Measurements from ENCODE around the gene LOXHD1.
A peak's percentile ranks its signal among the peaks of the same experiment; 100 is the strongest.

LOXHD1 gene

DNA sequence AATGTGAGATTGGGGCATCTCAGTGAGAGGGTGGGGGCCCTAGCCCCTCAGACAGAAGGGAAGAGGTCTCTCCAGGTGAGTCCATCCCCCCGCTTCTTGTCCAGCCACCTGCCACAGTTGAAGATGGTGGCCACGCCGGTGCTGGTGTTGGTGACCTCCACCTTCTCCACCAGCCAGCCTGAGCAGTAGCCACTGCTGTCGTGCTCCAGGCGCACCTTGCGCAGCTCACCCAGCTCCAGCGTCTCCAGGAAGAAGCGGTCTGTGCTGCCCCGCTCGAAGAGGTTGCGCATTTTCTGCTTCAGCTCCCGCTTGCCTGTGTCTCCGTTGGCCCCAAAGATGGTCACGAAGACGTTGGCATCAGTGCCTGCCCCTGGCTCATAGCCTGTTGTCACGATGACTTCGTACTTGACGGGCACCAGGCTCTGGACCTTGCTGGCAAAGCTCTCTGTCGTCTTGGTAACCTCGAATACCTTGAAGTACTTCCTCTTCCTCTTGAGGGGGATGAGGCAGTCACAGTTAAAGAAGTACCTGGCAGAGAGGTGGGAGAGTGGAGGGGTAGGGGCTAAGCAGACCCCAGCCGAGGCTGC is 179.5 kb downstream of the LOXHD1 start:
- H4K12ac ChIP-seq (ENCODE audit: low read depth, low read length): no peak overlapping the region
- H2AFZ ChIP-seq (ENCODE audit: insufficient read depth, low read length, poor library complexity): no peak overlapping the region
- H2BK120ac ChIP-seq (ENCODE audit: insufficient read depth, low read length, poor library complexity): no peak overlapping the region
- H3K79me1 ChIP-seq (ENCODE audit: low read length): no peaks in the 10 kb centered on the region
- H3K4me1 ChIP-seq (ENCODE audit: control insufficient read depth in 1 of 2, insufficient read depth in 2 of 2, low read length in 2 of 2): no peaks in the 10 kb centered on the region
- no peaks in the 10 kb centered on the region for H3K36me3 ChIP-seq (ENCODE audit: control insufficient read depth in 1 of 2, insufficient read depth in 2 of 2, low read length in 2 of 2)
- no peak overlapping the region for H3K4ac ChIP-seq (ENCODE audit: low read depth, low read length)
- H2BK5ac ChIP-seq (ENCODE audit: low read depth, low read length, poor library complexity): no peak overlapping the region
- no peak overlapping the region for H4K8ac ChIP-seq (ENCODE audit: low read depth, low read length)
- no peak for DNase-seq
- H4K91ac ChIP-seq (ENCODE audit: low read depth, low read length): no peak overlapping the region
- no peak overlapping the region for H3K23ac ChIP-seq (ENCODE audit: low read length)
- H3K4me2 ChIP-seq (ENCODE audit: low read length): no peak overlapping the region
- no peak overlapping the region for H3K4me3 ChIP-seq (ENCODE audit: low read depth, low read length)
- no peak overlapping the region for H3K27ac ChIP-seq (ENCODE audit: low read depth, low read length)
- no peak overlapping the region for H3K9ac ChIP-seq (ENCODE audit: low read length)
- no CpG with 5 or more reads among the region's 21 CpGs for WGBS (ENCODE audit: extremely low coverage, insufficient coverage, insufficient read length)
- H3K14ac ChIP-seq (ENCODE audit: low read length): no peak overlapping the region
- H2BK12ac ChIP-seq (ENCODE audit: low read length): no peak overlapping the region
- H3K9me3 ChIP-seq (ENCODE audit: insufficient read depth, low read depth, low read length): peaks cover 12% of the 10 kb centered on the region
- H2AK5ac ChIP-seq (ENCODE audit: low read length): no peak overlapping the region
- no peaks in the 10 kb centered on the region for H3K27me3 ChIP-seq (ENCODE audit: insufficient read depth, low read length)
- no peak overlapping the region for H3K18ac ChIP-seq (ENCODE audit: low read length)
- H3K79me2 ChIP-seq (ENCODE audit: control insufficient read depth, insufficient read depth, low read length, poor library complexity): no peaks in the 10 kb centered on the region

DNA sequence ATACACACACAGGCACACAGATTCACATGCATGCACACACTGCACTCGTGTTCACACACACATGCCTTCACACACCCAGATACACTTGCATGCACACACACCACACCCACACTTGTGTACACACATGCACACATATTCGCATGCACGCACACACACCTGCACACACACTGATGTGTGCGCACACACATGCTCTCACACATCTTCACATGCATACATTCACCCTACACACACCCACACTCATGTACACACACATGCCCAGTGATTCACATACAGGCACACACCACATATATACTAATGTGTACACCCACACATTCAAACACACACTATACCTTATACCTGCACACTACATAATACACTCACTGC is 181.6 kb downstream of the LOXHD1 start:
- Histone ChIP-seq H2AFZ (ENCODE audit: insufficient read depth, low read length, poor library complexity) (no peak overlapping the region), H3K4me2 (ENCODE audit: low read length) (no peak overlapping the region), H2BK12ac (ENCODE audit: low read length) (no peak overlapping the region), H4K91ac (ENCODE audit: low read depth, low read length) (no peak overlapping the region), H2BK120ac (ENCODE audit: insufficient read depth, low read length, poor library complexity) (no peak overlapping the region), H4K8ac (ENCODE audit: low read depth, low read length) (no peak overlapping the region), H3K27ac (ENCODE audit: low read depth, low read length) (no peak overlapping the region), H3K4ac (ENCODE audit: low read depth, low read length) (no peak overlapping the region), H2BK5ac (ENCODE audit: low read depth, low read length, poor library complexity) (no peak overlapping the region), H3K18ac (ENCODE audit: low read length) (no peak overlapping the region), H3K4me3 (ENCODE audit: low read depth, low read length) (peak overlapping the region; percentile 51), H2AK5ac (ENCODE audit: low read length) (no peak overlapping the region), H4K12ac (ENCODE audit: low read depth, low read length) (no peak overlapping the region), H3K27me3 (ENCODE audit: insufficient read depth, low read length) (no peaks in the 10 kb centered on the region), H3K36me3 (ENCODE audit: control insufficient read depth in 1 of 2, insufficient read depth in 2 of 2, low read length in 2 of 2) (no peaks in the 10 kb centered on the region), H3K9ac (ENCODE audit: low read length) (no peak overlapping the region), H3K4me1 (ENCODE audit: control insufficient read depth in 1 of 2, insufficient read depth in 2 of 2, low read length in 2 of 2) (no peaks in the 10 kb centered on the region), H3K23ac (ENCODE audit: low read length) (peak overlapping the region; percentile 54), H3K14ac (ENCODE audit: low read length) (no peak overlapping the region), H3K79me1 (ENCODE audit: low read length) (no peaks in the 10 kb centered on the region), H3K9me3 (ENCODE audit: insufficient read depth, low read depth, low read length) (peaks cover 11% of the 10 kb centered on the region), H3K79me2 (ENCODE audit: control insufficient read depth, insufficient read depth, low read length, poor library complexity) (no peaks in the 10 kb centered on the region)
- WGBS (ENCODE audit: extremely low coverage, insufficient coverage, insufficient read length): no CpG with 5 or more reads among the region's 4 CpGs
- no peak for DNase-seq

DNA sequence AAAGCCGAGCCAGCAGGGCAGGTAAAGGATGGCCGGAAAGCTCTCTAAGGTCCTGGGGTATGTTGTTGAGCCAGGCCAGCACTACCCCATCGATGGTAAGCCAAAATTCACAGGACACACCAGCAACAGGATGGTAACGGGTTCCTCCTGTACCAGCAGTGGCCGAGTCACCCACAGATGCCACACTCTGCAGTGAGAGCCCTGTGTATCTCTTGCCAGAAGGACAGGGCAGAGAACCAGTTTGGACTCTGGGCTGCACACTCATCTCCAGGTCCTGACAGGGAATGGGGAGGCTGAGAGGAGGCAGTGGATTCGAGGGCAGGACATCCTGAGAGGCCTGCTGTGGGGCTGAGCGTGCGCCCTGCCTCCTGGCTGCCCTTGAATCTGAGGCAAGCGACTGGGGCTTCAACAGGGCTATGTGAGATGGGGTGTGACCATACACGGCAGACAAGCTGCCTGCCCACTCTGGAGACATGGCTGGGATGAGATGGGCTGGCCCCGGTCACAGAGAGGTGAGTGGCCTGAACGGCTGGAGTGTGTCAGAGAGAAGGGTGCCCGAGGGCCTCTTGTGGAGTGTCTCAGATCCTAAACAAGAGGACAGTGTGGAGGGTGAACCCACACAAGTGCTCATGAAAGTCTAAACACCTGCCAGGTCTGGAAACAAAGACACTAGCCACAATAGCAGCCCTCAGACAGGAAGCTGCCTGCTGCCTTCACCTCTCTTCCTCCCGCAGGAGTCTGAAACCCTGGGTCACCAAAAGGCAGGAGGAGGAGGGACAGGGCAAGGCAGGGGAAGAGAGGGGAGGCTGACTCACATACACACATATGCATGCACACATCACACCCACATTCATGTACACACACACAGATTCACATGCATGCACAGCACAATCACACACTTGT is 182.3 kb downstream of the LOXHD1 start:
- no peak overlapping the region for H3K18ac ChIP-seq (ENCODE audit: low read length)
- no CpG with 5 or more reads among the region's 14 CpGs for WGBS (ENCODE audit: extremely low coverage, insufficient coverage, insufficient read length)
- H2AK5ac ChIP-seq (ENCODE audit: low read length): no peak overlapping the region
- H3K9me3 ChIP-seq (ENCODE audit: insufficient read depth, low read depth, low read length): peaks cover 11% of the 10 kb centered on the region
- no peaks in the 10 kb centered on the region for H3K36me3 ChIP-seq (ENCODE audit: control insufficient read depth in 1 of 2, insufficient read depth in 2 of 2, low read length in 2 of 2)
- no peak overlapping the region for H2AFZ ChIP-seq (ENCODE audit: insufficient read depth, low read length, poor library complexity)
- H3K4me2 ChIP-seq (ENCODE audit: low read length): no peak overlapping the region
- H3K27me3 ChIP-seq (ENCODE audit: insufficient read depth, low read length): no peaks in the 10 kb centered on the region
- no peak overlapping the region for H2BK120ac ChIP-seq (ENCODE audit: insufficient read depth, low read length, poor library complexity)
- H3K4me1 ChIP-seq (ENCODE audit: control insufficient read depth in 1 of 2, insufficient read depth in 2 of 2, low read length in 2 of 2): no peaks in the 10 kb centered on the region
- no peak overlapping the region for H3K14ac ChIP-seq (ENCODE audit: low read length)
- H3K27ac ChIP-seq (ENCODE audit: low read depth, low read length): no peak overlapping the region
- no peak overlapping the region for H2BK12ac ChIP-seq (ENCODE audit: low read length)
- DNase-seq: no peak
- H3K9ac ChIP-seq (ENCODE audit: low read length): no peak overlapping the region
- peak overlapping the region; percentile 51 for H3K4me3 ChIP-seq (ENCODE audit: low read depth, low read length)
- H2BK5ac ChIP-seq (ENCODE audit: low read depth, low read length, poor library complexity): no peak overlapping the region
- no peak overlapping the region for H4K12ac ChIP-seq (ENCODE audit: low read depth, low read length)
- no peak overlapping the region for H4K91ac ChIP-seq (ENCODE audit: low read depth, low read length)
- H3K79me2 ChIP-seq (ENCODE audit: control insufficient read depth, insufficient read depth, low read length, poor library complexity): no peaks in the 10 kb centered on the region
- H4K8ac ChIP-seq (ENCODE audit: low read depth, low read length): no peak overlapping the region
- no peak overlapping the region for H3K4ac ChIP-seq (ENCODE audit: low read depth, low read length)
- peak overlapping the region; percentile 62 for H3K23ac ChIP-seq (ENCODE audit: low read length)
- H3K79me1 ChIP-seq (ENCODE audit: low read length): no peaks in the 10 kb centered on the region

DNA sequence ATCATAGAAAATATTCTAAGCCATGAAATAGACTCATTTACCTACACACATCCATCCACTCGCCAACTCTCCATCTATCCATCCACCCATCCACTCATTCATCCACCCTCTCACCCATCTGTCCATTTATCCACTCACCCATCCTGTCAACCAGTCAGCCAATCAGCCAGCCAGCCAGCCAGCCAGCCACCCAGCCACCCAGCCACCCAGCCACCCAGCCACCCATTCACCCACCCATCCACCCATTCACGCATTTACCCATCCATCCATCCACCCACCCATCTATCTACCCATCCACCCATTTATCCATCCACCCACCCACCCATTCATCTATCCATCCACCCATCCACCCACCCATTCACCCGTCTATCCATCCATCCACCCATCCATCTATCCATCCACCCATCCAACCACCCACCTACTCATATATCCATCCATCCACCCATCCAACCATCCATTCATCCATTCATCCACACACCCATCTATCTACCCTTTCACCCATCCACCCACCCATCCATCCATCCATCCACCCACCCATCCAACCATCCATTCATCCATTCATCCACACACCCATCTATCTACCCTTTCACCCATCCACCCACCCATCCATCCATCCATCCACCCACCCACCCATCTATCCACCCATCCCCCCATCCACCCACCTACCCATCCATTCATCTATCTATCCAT is 185.1 kb downstream of the LOXHD1 start:
- WGBS (ENCODE audit: extremely low coverage, insufficient coverage, insufficient read length): 100% methylated on average over 2 of the region's 3 CpGs
- Histone ChIP-seq H3K27me3 (ENCODE audit: insufficient read depth, low read length) (no peaks in the 10 kb centered on the region), H3K9me3 (ENCODE audit: insufficient read depth, low read depth, low read length) (peaks cover 7% of the 10 kb centered on the region), H3K79me2 (ENCODE audit: control insufficient read depth, insufficient read depth, low read length, poor library complexity) (no peaks in the 10 kb centered on the region), H3K4me2 (ENCODE audit: low read length) (no peak overlapping the region), H3K14ac (ENCODE audit: low read length) (no peak overlapping the region), H3K36me3 (ENCODE audit: control insufficient read depth in 1 of 2, insufficient read depth in 2 of 2, low read length in 2 of 2) (no peaks in the 10 kb centered on the region), H3K4me1 (ENCODE audit: control insufficient read depth in 1 of 2, insufficient read depth in 2 of 2, low read length in 2 of 2) (no peaks in the 10 kb centered on the region), H3K18ac (ENCODE audit: low read length) (no peak overlapping the region), H3K9ac (ENCODE audit: low read length) (no peak overlapping the region), H3K23ac (ENCODE audit: low read length) (no peak overlapping the region), H2BK120ac (ENCODE audit: insufficient read depth, low read length, poor library complexity) (no peak overlapping the region), H3K27ac (ENCODE audit: low read depth, low read length) (no peak overlapping the region), H4K91ac (ENCODE audit: low read depth, low read length) (no peak overlapping the region), H4K12ac (ENCODE audit: low read depth, low read length) (no peak overlapping the region), H2BK5ac (ENCODE audit: low read depth, low read length, poor library complexity) (no peak overlapping the region), H3K4ac (ENCODE audit: low read depth, low read length) (no peak overlapping the region), H2BK12ac (ENCODE audit: low read length) (no peak overlapping the region), H4K8ac (ENCODE audit: low read depth, low read length) (no peak overlapping the region), H3K4me3 (ENCODE audit: low read depth, low read length) (no peak overlapping the region), H2AK5ac (ENCODE audit: low read length) (no peak overlapping the region), H2AFZ (ENCODE audit: insufficient read depth, low read length, poor library complexity) (no peak overlapping the region), H3K79me1 (ENCODE audit: low read length) (no peaks in the 10 kb centered on the region)
- no peak for DNase-seq

All from trophoblast cell (in vitro differentiated cells and primary cell).